ENCODE measurements around the gene TSPAN18.

The TSPAN18 gene

GRCh38 chr11:44776551-44777208 lies 49.9 kb downstream of the TSPAN18 start:
- Histone ChIP-seq H3K9me3 (ENCODE audit: control insufficient read depth, insufficient read depth, low read depth, low read length) (no peaks in the 10 kb centered on the region), H3K4me1 (ENCODE audit: control insufficient read depth, insufficient read depth, low read length) (no peaks in the 10 kb centered on the region), H3K27ac (ENCODE audit: extremely low read depth, low read depth, low read length) (no peak overlapping the region), H3K4me3 (ENCODE audit: low read depth, low read length) (no peak overlapping the region), H3K36me3 (ENCODE audit: control insufficient read depth in 2 of 2, insufficient read depth in 1 of 2, low read length in 2 of 2) (peaks cover 0 to 3% of the 10 kb centered on the region in 2 experiments; a peak in 1 of 3 replicates)
- no peak for TF ChIP-seq TRIM28 (IDR thresholded peaks at IDR 0.05; ENCODE audit: borderline replicate concordance, low read length)
- no peak for TF ChIP-seq ZNF366 (tag by site-specific recombination; conservative IDR thresholded peaks at IDR 0.05)
- TF ChIP-seq WT1 (tag by site-specific recombination; IDR thresholded peaks at IDR 0.05), result no peak
- no peak for TF ChIP-seq PRDM10 (tag by site-specific recombination; IDR thresholded peaks at IDR 0.05)
- TF ChIP-seq SP7 (tag by site-specific recombination; IDR thresholded peaks at IDR 0.05), result no peak
- no peak for TF ChIP-seq ZSCAN23 (tag by site-specific recombination; IDR thresholded peaks at IDR 0.05)
- TF ChIP-seq, protein P1, sequence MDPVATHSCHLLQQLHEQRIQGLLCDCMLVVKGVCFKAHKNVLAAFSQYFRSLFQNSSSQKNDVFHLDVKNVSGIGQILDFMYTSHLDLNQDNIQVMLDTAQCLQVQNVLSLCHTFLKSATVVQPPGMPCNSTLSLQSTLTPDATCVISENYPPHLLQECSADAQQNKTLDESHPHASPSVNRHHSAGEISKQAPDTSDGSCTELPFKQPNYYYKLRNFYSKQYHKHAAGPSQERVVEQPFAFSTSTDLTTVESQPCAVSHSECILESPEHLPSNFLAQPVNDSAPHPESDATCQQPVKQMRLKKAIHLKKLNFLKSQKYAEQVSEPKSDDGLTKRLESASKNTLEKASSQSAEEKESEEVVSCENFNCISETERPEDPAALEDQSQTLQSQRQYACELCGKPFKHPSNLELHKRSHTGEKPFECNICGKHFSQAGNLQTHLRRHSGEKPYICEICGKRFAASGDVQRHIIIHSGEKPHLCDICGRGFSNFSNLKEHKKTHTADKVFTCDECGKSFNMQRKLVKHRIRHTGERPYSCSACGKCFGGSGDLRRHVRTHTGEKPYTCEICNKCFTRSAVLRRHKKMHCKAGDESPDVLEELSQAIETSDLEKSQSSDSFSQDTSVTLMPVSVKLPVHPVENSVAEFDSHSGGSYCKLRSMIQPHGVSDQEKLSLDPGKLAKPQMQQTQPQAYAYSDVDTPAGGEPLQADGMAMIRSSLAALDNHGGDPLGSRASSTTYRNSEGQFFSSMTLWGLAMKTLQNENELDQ (tag by site-specific recombination; IDR thresholded peaks at IDR 0.05; ENCODE audit: low read depth), result no peak
- TF ChIP-seq ZNF404 (tag by site-specific recombination; IDR thresholded peaks at IDR 0.05), result no peak
- TF ChIP-seq ZNF776 (tag by site-specific recombination; IDR thresholded peaks at IDR 0.05; ENCODE audit: borderline replicate concordance), result no peak
- no peak for TF ChIP-seq ZBTB17 (tag by site-specific recombination; IDR thresholded peaks at IDR 0.05)
- no peak for TF ChIP-seq ZNF514 (tag by site-specific recombination; IDR thresholded peaks at IDR 0.05)
- no peak for TF ChIP-seq ZBTB7A (tag by site-specific recombination; IDR thresholded peaks at IDR 0.05; ENCODE audit: low read depth)
- TF ChIP-seq ZNF843 (tag by site-specific recombination; IDR thresholded peaks at IDR 0.05), result no peak
- no peak for TF ChIP-seq ZNF558 (tag by site-specific recombination; IDR thresholded peaks at IDR 0.05)
- no peak for TF ChIP-seq OSR2 (tag by site-specific recombination; IDR thresholded peaks at IDR 0.05)
- ChIA-PET POLR2A (no interaction called here), CTCF (interaction anchor here (0.6 to 3.8 kb wide), 18 partner anchors 10 to 159 kb away, joined by 3 to 33 read pairs (median 6); no protein-coding TSS in a partner anchor)

DNA sequence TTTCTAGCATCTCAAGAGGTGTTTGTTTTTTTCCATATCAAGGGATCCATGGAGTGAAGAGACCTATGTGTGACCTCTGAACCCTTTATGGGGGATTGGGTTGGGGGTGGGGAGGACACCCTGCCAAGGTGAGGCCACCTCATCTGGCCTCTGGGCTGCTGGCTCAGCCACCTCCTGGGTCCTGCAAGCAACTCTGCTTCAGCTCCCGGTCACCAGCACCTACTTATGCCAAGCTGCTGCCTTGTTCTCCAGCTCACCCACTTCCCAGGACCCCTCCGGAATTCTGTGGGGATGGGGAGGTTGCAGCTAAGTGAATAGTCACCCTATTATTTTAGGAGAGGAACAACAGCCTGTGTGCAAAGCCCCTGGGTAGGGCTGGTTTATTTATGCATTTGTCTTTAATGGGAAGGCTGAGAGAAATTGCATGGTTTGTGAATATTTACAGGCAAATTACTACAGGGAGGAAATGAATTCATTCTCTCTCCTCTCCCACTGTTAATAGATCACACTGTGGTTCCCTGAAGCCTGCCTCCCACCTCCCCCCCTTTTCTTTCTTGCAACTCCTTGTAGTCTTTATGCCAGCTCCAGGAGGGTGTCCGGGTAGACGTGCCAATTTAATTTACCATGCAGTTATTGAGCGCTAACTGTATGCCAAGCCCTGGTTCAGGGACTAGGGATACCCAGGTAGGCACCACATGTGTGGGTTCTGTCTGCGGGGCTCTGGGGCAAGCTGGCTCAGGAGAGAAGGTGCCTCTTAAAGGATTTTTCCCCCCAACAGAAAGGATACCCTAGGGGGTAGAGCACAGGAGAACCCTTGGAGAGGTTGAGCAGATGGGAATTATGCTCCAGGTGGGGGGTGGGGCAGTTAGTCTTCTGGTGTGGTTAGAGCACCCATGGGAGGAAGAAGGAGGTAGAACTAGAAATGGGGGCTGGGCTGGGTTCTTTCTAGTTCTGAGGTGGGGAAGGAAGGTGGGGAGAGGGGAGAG lies 50.7 kb downstream of the TSPAN18 start:
- no peaks in the 10 kb centered on the region for H3K4me1 ChIP-seq (ENCODE audit: control insufficient read depth, insufficient read depth, low read length)
- ChIA-PET CTCF (interaction anchor here (0.6 to 3.8 kb wide), 10 partner anchors 11 to 1382 kb away, joined by 3 to 33 read pairs (median 10); no protein-coding TSS in a partner anchor), POLR2A (no interaction called here)
- H3K27ac ChIP-seq (ENCODE audit: extremely low read depth, low read depth, low read length), result no peak overlapping the region
- TF ChIP-seq GLIS1 (tag by site-specific recombination; IDR thresholded peaks at IDR 0.05) (peak; percentile 54), ZBTB7A (tag by site-specific recombination; IDR thresholded peaks at IDR 0.05; ENCODE audit: low read depth) (no peak)
- no peaks in the 10 kb centered on the region for H3K9me3 ChIP-seq (ENCODE audit: control insufficient read depth, insufficient read depth, low read depth, low read length)
- no peak overlapping the region for H3K4me3 ChIP-seq (ENCODE audit: low read depth, low read length)
- H3K36me3 ChIP-seq (ENCODE audit: control insufficient read depth in 2 of 2, insufficient read depth in 1 of 2, low read length in 2 of 2), result peaks cover 0 to 3% of the 10 kb centered on the region in 2 experiments; a peak in 1 of 3 replicates
